ENCODE measurements around the gene DDIT4. TPM values are rescaled to one million over a fixed set of nuclear protein-coding genes. Genes with fewer than 3 reads are reported as not detected.
"Not testable (repeated sequence)": the region's sequence is repeated elsewhere in the genome, so short reads cannot be mapped to it uniquely, and the experiment has no call there.

Gene DDIT4
- total RNA-seq, 1 experiment from 2014 or later = 872 TPM

- H3K9me3 Mint-ChIP-seq (ENCODE audit: unreplicated experiment) = no peaks in the 10 kb centered on the region
- H3K36me3 Mint-ChIP-seq (ENCODE audit: insufficient read depth, unreplicated experiment) = peaks cover 33% of the 10 kb centered on the region
- no peak for DNase-seq (ENCODE audit: unreplicated experiment)
- intact Hi-C loops (cut with micrococcal nuclease) = no loop called here
- H3K4me1 Mint-ChIP-seq (ENCODE audit: insufficient read depth, unreplicated experiment) = peaks cover 16% of the 10 kb centered on the region
- TF ChIP-seq CTCF (IDR thresholded peaks at IDR 0.05; ENCODE audit: unreplicated experiment) = no peak
- no peak overlapping the region for H3K4me3 Mint-ChIP-seq (ENCODE audit: unreplicated experiment)
- H3K27me3 Mint-ChIP-seq (ENCODE audit: insufficient read depth, unreplicated experiment) = no peaks in the 10 kb centered on the region
- ChIA-PET POLR2A (interaction anchor here (0.7 to 12.8 kb wide), 7 partner anchors 13 to 769 kb away, joined by 3 to 902 read pairs (median 125); no protein-coding TSS in a partner anchor), CTCF (interaction anchor here (0.7 to 1.8 kb wide), 6 partner anchors 15 to 63 kb away, joined by 3 to 7 read pairs (median 4); no protein-coding TSS in a partner anchor)
- peak overlapping the region; percentile 73 for H3K27ac Mint-ChIP-seq (ENCODE audit: low read depth, unreplicated experiment)
- no TSS peak for BruUV-seq (replicated peaks)
Observed at GRCh38 chr10:72278668-72279393, 5.1 kb downstream of the DDIT4 start.

- CTCF ChIA-PET = interaction anchor here (0.9 to 1.1 kb wide), 2 partner anchors 53 to 62 kb away, joined by 3 to 5 read pairs; no protein-coding TSS in a partner anchor
- H3K9me3 Mint-ChIP-seq (ENCODE audit: unreplicated experiment) = not testable (repeated sequence)
Observed at GRCh38 chr10:72279587-72279986, 5.9 kb downstream of the DDIT4 start.

GRCh38 chr10:72283131-72283530 is 9.4 kb downstream of the DDIT4 start:
- no peak for DNase-seq (ENCODE audit: unreplicated experiment)
- BruUV-seq (replicated peaks) = no TSS peak
- Mint-ChIP-seq H3K4me1 (ENCODE audit: insufficient read depth, unreplicated experiment) (peaks cover 10% of the 10 kb centered on the region), H3K27ac (ENCODE audit: low read depth, unreplicated experiment) (no peak overlapping the region), H3K36me3 (ENCODE audit: insufficient read depth, unreplicated experiment) (no peaks in the 10 kb centered on the region), H3K4me3 (ENCODE audit: unreplicated experiment) (no peak overlapping the region), H3K9me3 (ENCODE audit: unreplicated experiment) (no peaks in the 10 kb centered on the region), H3K27me3 (ENCODE audit: insufficient read depth, unreplicated experiment) (no peaks in the 10 kb centered on the region)
- ChIA-PET CTCF (interaction anchor here (0.9 to 2.4 kb wide), 3 partner anchors 7 to 155 kb away, joined by 3 to 9 read pairs (median 5); no protein-coding TSS in a partner anchor), POLR2A (interaction anchor here (0.7 to 2.6 kb wide), 4 partner anchors 9 to 213 kb away, joined by 3 to 16 read pairs (median 8); no protein-coding TSS in a partner anchor)
- intact Hi-C loops (cut with micrococcal nuclease) = no loop called here
- no peak for TF ChIP-seq CTCF (IDR thresholded peaks at IDR 0.05; ENCODE audit: unreplicated experiment)

More at GRCh38 chr10:72279587-72279986, 5.9 kb downstream of the DDIT4 start:
- H3K4me3 Mint-ChIP-seq (ENCODE audit: unreplicated experiment); intact Hi-C loops (cut with micrococcal nuclease); DNase-seq (ENCODE audit: unreplicated experiment); H3K27me3 Mint-ChIP-seq (ENCODE audit: insufficient read depth, unreplicated experiment); BruUV-seq (replicated peaks): not testable (repeated sequence)
- POLR2A ChIA-PET = interaction anchor here (0.6 to 12.8 kb wide), 7 partner anchors 12 to 235 kb away, joined by 3 to 902 read pairs (median 125); no protein-coding TSS in a partner anchor
- H3K36me3 Mint-ChIP-seq (ENCODE audit: insufficient read depth, unreplicated experiment) = peaks cover 25% of the 10 kb centered on the region
- peak overlapping the region; percentile 63 for H3K27ac Mint-ChIP-seq (ENCODE audit: low read depth, unreplicated experiment)
- H3K4me1 Mint-ChIP-seq (ENCODE audit: insufficient read depth, unreplicated experiment) = peaks cover 16% of the 10 kb centered on the region

- Mint-ChIP-seq H3K27ac (ENCODE audit: low read depth, unreplicated experiment) (no peak overlapping the region), H3K4me3 (ENCODE audit: unreplicated experiment) (no peak overlapping the region), H3K27me3 (ENCODE audit: insufficient read depth, unreplicated experiment) (no peaks in the 10 kb centered on the region), H3K4me1 (ENCODE audit: insufficient read depth, unreplicated experiment) (peaks cover 5% of the 10 kb centered on the region), H3K9me3 (ENCODE audit: unreplicated experiment) (no peaks in the 10 kb centered on the region), H3K36me3 (ENCODE audit: insufficient read depth, unreplicated experiment) (no peaks in the 10 kb centered on the region)
- CTCF ChIA-PET = interaction anchor here (0.7 kb wide), 1 partner anchor 71 kb away, joined by 3 read pairs; no protein-coding TSS in a partner anchor
- DNase-seq (ENCODE audit: unreplicated experiment) = no peak
- BruUV-seq (replicated peaks) = no TSS peak
- intact Hi-C loops (cut with micrococcal nuclease) = no loop called here
- POLR2A ChIA-PET = no interaction called here
- TF ChIP-seq CTCF (IDR thresholded peaks at IDR 0.05; ENCODE audit: unreplicated experiment) = no peak
Observed at GRCh38 chr10:72285972-72286521, 12.3 kb downstream of the DDIT4 start.

All from MCF 10A (cell line).